ENCODE results near the gene NEDD4L. TPM values are rescaled to one million over a fixed set of nuclear protein-coding genes. Genes with fewer than 3 reads are reported as not detected.
A peak's percentile ranks its signal among the peaks of the same experiment; 100 is the strongest.

The NEDD4L gene
- total RNA-seq, 4 donors from 2014 or later = 44.0 to 104 (median 59.6) TPM

DNA sequence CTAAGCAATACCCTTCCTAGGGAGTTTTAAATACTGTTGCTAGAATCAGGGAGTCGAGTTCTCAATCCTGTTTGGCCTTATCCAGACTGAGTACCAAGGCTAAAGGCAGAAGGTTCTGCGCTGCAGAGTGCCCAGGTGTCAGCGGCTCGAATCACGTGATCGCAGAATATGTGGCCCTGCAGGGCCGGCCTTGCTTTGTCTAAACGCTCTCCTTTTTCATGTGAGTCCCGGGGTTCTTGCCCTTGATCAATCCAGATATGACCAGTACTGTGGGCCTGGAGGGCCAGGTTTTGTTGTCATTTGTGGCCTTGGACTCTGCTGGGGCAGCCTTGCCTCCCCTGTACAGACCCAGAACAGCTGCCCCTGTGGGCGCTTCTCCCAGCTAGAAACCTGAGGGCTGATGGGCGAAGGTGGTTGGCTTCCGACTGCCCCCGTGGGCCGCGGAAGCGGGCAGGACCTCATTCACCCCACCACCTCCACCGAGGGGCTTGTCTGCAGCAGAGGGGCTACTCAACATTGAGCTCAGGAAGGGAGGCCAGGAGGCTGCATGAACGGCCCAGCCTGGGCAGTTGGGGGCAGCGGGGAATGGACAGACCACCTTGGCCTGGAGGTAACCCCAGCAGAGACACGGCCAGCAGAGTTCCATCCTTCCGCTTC, 359.9 kb downstream of the NEDD4L start:
- DNase-seq (ENCODE audit: low spot score in 2 of 2) = peak in 1 of 2 donors; percentile 70
- no peaks in the 10 kb centered on the region for H3K27me3 ChIP-seq
- 95% methylated on average over 9 of the region's 21 CpGs for WGBS
- TF ChIP-seq EP300 (IDR thresholded peaks at IDR 0.05) = no peak
- no peak for TF ChIP-seq POLR2AphosphoS5 (IDR thresholded peaks at IDR 0.05)
- TF ChIP-seq POLR2A (IDR thresholded peaks at IDR 0.05) = no peak
- TF ChIP-seq, protein P1, sequence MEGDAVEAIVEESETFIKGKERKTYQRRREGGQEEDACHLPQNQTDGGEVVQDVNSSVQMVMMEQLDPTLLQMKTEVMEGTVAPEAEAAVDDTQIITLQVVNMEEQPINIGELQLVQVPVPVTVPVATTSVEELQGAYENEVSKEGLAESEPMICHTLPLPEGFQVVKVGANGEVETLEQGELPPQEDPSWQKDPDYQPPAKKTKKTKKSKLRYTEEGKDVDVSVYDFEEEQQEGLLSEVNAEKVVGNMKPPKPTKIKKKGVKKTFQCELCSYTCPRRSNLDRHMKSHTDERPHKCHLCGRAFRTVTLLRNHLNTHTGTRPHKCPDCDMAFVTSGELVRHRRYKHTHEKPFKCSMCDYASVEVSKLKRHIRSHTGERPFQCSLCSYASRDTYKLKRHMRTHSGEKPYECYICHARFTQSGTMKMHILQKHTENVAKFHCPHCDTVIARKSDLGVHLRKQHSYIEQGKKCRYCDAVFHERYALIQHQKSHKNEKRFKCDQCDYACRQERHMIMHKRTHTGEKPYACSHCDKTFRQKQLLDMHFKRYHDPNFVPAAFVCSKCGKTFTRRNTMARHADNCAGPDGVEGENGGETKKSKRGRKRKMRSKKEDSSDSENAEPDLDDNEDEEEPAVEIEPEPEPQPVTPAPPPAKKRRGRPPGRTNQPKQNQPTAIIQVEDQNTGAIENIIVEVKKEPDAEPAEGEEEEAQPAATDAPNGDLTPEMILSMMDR (IDR thresholded peaks at IDR 0.05) = no peak
- no peak overlapping the region for H3K4me3 ChIP-seq
- no peaks in the 10 kb centered on the region for H3K9me3 ChIP-seq
- no peaks in the 10 kb centered on the region for H3K36me3 ChIP-seq
- H3K4me1 ChIP-seq = peaks cover 3% of the 10 kb centered on the region
- H3K27ac ChIP-seq = no peak overlapping the region

DNA sequence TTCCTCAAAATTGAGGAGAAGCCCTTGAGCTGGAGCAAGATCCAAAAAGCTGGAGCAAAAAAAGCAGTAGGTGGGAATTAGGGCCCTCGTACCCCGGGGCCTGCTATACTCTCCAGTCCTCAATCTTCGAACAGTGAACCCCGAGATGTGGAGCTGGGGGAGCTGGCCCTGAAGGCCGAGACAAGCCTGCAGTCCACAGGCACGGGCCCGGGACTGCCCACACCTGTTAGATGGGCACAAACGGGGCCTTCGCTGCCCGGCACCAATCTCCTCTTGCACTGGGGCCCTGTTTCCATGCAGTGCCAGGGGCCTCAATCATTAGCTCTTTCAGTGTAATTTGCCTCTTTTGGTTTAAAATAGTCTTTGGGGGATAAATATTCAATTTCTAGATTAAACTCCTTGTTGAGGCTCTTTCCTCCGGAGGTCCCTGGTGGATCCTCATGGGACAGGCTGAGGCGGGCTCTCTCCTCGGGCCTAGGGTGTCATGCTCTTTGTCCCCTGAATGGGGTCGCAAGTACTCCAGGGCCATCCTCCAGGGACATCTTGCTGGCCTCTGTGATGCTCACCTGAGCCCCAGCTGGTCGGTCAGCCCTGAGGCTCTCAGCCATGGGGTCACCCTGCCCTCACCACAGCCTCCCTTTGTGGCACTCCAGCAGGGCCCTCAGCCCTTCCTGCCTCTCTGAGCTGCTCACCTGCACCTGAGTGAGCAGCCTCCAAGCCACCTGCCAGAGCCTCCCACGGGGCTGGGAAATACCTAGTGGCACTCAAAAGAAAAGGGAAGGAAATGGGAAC, 361.3 kb downstream of the NEDD4L start:
- Histone ChIP-seq H3K9me3 (no peaks in the 10 kb centered on the region), H3K36me3 (no peaks in the 10 kb centered on the region), H3K27me3 (no peaks in the 10 kb centered on the region), H3K4me3 (no peak overlapping the region), H3K27ac (no peak overlapping the region), H3K4me1 (peaks cover 3% of the 10 kb centered on the region)
- WGBS = 92% methylated on average over 16 of the region's 16 CpGs
- TF ChIP-seq POLR2A (IDR thresholded peaks at IDR 0.05) = no peak
- peak in 1 of 2 donors; percentile 61 for DNase-seq (ENCODE audit: low spot score in 2 of 2)

DNA sequence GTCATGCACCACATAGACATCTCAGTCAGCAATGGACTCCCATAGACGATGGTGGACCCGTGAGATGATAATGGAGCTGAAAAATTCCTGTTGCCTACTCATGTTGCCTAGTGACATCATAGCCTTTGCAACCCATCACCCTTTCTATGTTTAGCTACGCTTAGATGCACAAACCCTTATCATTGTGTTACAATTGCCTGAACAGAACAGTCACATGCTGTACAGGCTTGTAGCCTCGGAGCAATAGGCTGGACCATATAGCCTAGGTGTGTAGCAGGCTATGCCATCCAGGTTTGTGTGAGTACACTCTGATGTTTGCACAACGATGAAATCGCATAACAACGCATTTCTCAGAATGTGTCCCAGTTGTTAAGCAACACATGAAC, 363.2 kb downstream of the NEDD4L start:
- WGBS = 92% methylated on average over 7 of the region's 7 CpGs
- no peak for DNase-seq (ENCODE audit: low spot score in 2 of 2)
- Histone ChIP-seq H3K27ac (no peak overlapping the region), H3K9me3 (no peaks in the 10 kb centered on the region), H3K36me3 (no peaks in the 10 kb centered on the region), H3K4me3 (no peak overlapping the region), H3K27me3 (no peaks in the 10 kb centered on the region), H3K4me1 (no peaks in the 10 kb centered on the region)
- no peak for TF ChIP-seq POLR2AphosphoS5 (IDR thresholded peaks at IDR 0.05)
- TF ChIP-seq, protein P1 (IDR thresholded peaks at IDR 0.05) = no peak
- TF ChIP-seq POLR2A (IDR thresholded peaks at IDR 0.05) = no peak
- no peak for TF ChIP-seq EP300 (IDR thresholded peaks at IDR 0.05)

DNA sequence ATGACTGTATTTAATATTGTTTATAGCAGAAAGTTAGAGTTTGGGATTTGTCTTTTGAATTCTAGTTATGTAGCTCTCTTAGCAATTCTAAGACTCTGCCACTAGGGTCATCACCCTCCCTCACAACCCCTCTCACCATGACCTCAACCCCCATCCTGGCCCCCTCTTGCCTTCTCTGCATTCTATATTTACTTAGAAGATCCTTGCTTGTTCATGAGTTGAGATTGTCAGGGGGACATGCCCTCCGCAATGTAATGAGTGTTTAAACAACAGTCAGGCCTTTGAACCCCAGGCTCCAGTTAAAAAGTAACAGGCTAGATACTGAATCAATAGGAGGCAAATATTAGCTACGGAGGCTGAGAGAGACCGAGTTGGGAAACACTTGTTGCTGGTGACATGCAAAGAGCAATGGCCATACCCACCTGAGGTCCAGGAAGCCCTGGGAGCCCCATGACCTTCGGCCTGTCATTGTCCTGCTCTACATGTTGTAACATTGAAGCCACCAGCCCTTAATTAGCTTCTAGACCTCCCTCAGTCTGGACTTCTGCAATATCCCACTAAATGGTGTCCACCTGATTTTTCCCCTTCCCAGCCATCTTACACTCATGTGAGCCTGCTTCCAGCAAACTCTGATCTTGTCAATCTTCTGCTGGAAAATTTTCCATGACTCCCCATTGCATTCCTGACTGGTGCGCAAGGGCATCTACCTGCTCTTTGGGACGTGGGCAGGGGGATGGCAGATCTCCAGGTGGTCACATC, 363.8 kb downstream of the NEDD4L start:
- TF ChIP-seq, protein P1 (IDR thresholded peaks at IDR 0.05) = no peak
- TF ChIP-seq POLR2A (IDR thresholded peaks at IDR 0.05) (no peak), POLR2AphosphoS5 (IDR thresholded peaks at IDR 0.05) (no peak), EP300 (IDR thresholded peaks at IDR 0.05) (no peak)
- Histone ChIP-seq H3K27ac (no peak overlapping the region), H3K27me3 (no peaks in the 10 kb centered on the region), H3K9me3 (no peaks in the 10 kb centered on the region), H3K4me3 (no peak overlapping the region), H3K36me3 (no peaks in the 10 kb centered on the region), H3K4me1 (no peaks in the 10 kb centered on the region)
- DNase-seq (ENCODE audit: low spot score in 2 of 2) = peak in 1 of 2 donors; percentile 34
- 97% methylated on average over 6 of the region's 6 CpGs for WGBS

DNA sequence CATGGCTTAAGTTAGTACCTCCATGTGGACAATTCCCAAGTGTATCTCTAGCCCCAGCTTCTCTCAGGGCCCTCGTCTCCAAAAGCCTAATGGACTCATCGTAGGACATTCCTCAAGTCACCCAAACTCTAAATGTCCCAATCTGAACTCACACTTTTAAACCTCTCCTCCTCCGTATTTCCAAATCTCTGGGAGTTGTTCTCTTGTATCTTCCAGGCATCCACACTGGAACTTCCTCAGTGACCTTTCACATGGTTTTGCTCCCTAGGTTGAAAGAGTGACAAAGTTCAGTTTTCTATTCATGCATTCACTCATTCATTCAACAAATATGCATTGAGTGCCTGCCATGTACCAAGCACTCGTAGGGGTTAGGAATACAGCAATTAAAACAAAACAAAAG, 364.6 kb downstream of the NEDD4L start:
- no peaks in the 10 kb centered on the region for H3K9me3 ChIP-seq
- H3K36me3 ChIP-seq = no peaks in the 10 kb centered on the region
- H3K4me3 ChIP-seq = no peak overlapping the region
- H3K27ac ChIP-seq = no peak overlapping the region
- WGBS = 83% methylated on average over 4 of the region's 4 CpGs
- H3K27me3 ChIP-seq = no peaks in the 10 kb centered on the region
- DNase-seq (ENCODE audit: low spot score in 2 of 2) = no peak
- no peak for TF ChIP-seq POLR2AphosphoS5 (IDR thresholded peaks at IDR 0.05)
- no peaks in the 10 kb centered on the region for H3K4me1 ChIP-seq
